Liver (tissue), 2 donors: ENCODE results near the gene ALOX15.
"Not testable (repeated sequence)": the region's sequence is repeated elsewhere in the genome, so short reads cannot be mapped to it uniquely, and the experiment has no call there.

Experiments
- JUND ChIP-seq, 2 donors: IDR thresholded peaks; 2 replicates each; pipeline ENCODE4 v1.6.1; 2016; ENCODE audit warnings: antibody characterized with exemption in 2 of 2
- REST ChIP-seq: IDR thresholded peaks from 2 replicates; pipeline ENCODE4 v1.6.1; 2016; ENCODE audit warnings: antibody characterized with exemption, mild to moderate bottlenecking
- SP1 ChIP-seq: IDR thresholded peaks from 2 replicates; pipeline ENCODE4 v1.6.1; 2018; ENCODE audit warnings: antibody characterized with exemption, mild to moderate bottlenecking
- TAF1 ChIP-seq: conservative IDR thresholded peaks from 2 replicates; pipeline ENCODE4 v1.6.1; 2016; ENCODE audit warnings: antibody characterized with exemption, mild to moderate bottlenecking
- donor health status: healthy.

- TF ChIP-seq SP1; JUND (IDR thresholded peaks at IDR 0.05); REST; TAF1: not testable (repeated sequence)
These were observed 48.4 kb upstream of the ALOX15 start for GRCh38 chr17:4689872-4690271.
